BJ (cell line): ENCODE results near the gene HS1BP3. TPM values are rescaled to one million over a fixed set of nuclear protein-coding genes. Genes with fewer than 3 reads are reported as not detected.
A peak's percentile ranks its signal among the peaks of the same experiment; 100 is the strongest.

ENCODE experiments used
- CTCF ChIA-PET: fragments of 350-600 bp; formaldehyde crosslinking; extraction: SDS; loops from one replicate; lab custom pipeline; 2021; ENCODE audit warnings: antibody characterized with exemption, inconsistent platforms; lab: Yijun Ruan, JAX
- POLR2A ChIA-PET: fragments of 300-600 bp; sonication (Branson Sonifier 250); formaldehyde crosslinking; extraction: SDS; loops from one replicate; lab custom pipeline; 2021; ENCODE audit warnings: antibody characterized with exemption; lab: Charles Lee
- DNase-seq: peaks from one replicate; pipeline ENCODE4 v3.0.0-alpha.2; 2011; ENCODE audit warnings: low read depth
- H3K27me3 ChIP-seq: 2 replicates; pipeline ENCODE4 v1.6.0; 2011; ENCODE audit warnings: low read length; ENCODE audit not compliant: control insufficient read depth, insufficient read depth
- H3K36me3 ChIP-seq: 2 replicates; pipeline ENCODE4 v1.5.1; 2011; ENCODE audit warnings: low read length; ENCODE audit not compliant: control insufficient read depth, insufficient read depth
- H3K4me3 ChIP-seq: 2 replicates; pipeline ENCODE4 v1.5.1; 2011; ENCODE audit warnings: low read depth, mild to moderate bottlenecking, control low read depth, low read length
- CTCF ChIP-seq: IDR thresholded peaks from 2 replicates; pipeline ENCODE4 v1.5.1; 2011; ENCODE audit warnings: low read depth, mild to moderate bottlenecking, control low read depth, inconsistent platforms, low read length, moderate library complexity; ENCODE audit not compliant: insufficient read depth
- polyA plus RNA-seq: library from polyadenylated mRNA; depleted of rRNA; stranded (reverse); fragments of >200 nt; gene quantifications from 2 replicates; pipeline ENCODE4 v1.2.3, GENCODE V29; 2011

HS1BP3 gene
- polyA plus RNA-seq, 1 experiment, result 13.6 TPM

- Histone ChIP-seq H3K27me3 (no peaks in the 10 kb centered on the region), H3K4me3 (no peak overlapping the region), H3K36me3 (peaks cover 7% of the 10 kb centered on the region)
- no peak for TF ChIP-seq CTCF
- POLR2A ChIA-PET, result no interaction called here
- no peak for DNase-seq
- CTCF ChIA-PET, result interaction anchor here (3.1 kb wide), 1 partner anchor 15 kb away, joined by 14 read pairs; no protein-coding TSS in a partner anchor
Observed at GRCh38 chr2:20619624-20620024, 31.3 kb downstream of the HS1BP3 start.

GRCh38 chr2:20618886-20619521 is 31.9 kb downstream of the HS1BP3 start:
- DNase-seq, result no peak
- TF ChIP-seq CTCF, result no peak
- Histone ChIP-seq H3K27me3 (no peaks in the 10 kb centered on the region), H3K36me3 (peaks cover 7% of the 10 kb centered on the region), H3K4me3 (no peak overlapping the region)
- ChIA-PET POLR2A (no interaction called here), CTCF (interaction anchor here (1.4 to 3.1 kb wide), 6 partner anchors 10 to 175 kb away, joined by 3 to 14 read pairs (median 8); no protein-coding TSS in a partner anchor)

- ChIA-PET POLR2A (interaction anchor here (0.8 to 1.2 kb wide), 2 partner anchors 13 to 172 kb away, joined by 4 to 7 read pairs; partner anchors contain the start of gene RHOB), CTCF (interaction anchor here (1.0 to 2.3 kb wide), 13 partner anchors 9 to 207 kb away, joined by 3 to 12 read pairs (median 5); partner anchors contain the start of gene RHOB)
- H3K27me3 ChIP-seq, result no peaks in the 10 kb centered on the region
- TF ChIP-seq CTCF, result no peak
- peaks cover 6% of the 10 kb centered on the region for H3K36me3 ChIP-seq
- H3K4me3 ChIP-seq, result no peak overlapping the region
- no peak for DNase-seq
Observed at GRCh38 chr2:20618468-20618885, 32.4 kb downstream of the HS1BP3 start.

GRCh38 chr2:20617892-20618467 is 32.9 kb downstream of the HS1BP3 start:
- Histone ChIP-seq H3K27me3 (no peaks in the 10 kb centered on the region), H3K4me3 (no peak overlapping the region), H3K36me3 (peaks cover 4% of the 10 kb centered on the region)
- ChIA-PET CTCF (interaction anchor here (1.0 to 2.3 kb wide), 15 partner anchors 9 to 237 kb away, joined by 3 to 12 read pairs (median 4); partner anchors contain the start of gene RHOB), POLR2A (interaction anchor here (0.7 to 1.2 kb wide), 3 partner anchors 13 to 171 kb away, joined by 3 to 7 read pairs (median 4); partner anchors contain the start of gene RHOB)
- DNase-seq, result peak; percentile 90
- TF ChIP-seq CTCF, result peak; percentile 58

DNA sequence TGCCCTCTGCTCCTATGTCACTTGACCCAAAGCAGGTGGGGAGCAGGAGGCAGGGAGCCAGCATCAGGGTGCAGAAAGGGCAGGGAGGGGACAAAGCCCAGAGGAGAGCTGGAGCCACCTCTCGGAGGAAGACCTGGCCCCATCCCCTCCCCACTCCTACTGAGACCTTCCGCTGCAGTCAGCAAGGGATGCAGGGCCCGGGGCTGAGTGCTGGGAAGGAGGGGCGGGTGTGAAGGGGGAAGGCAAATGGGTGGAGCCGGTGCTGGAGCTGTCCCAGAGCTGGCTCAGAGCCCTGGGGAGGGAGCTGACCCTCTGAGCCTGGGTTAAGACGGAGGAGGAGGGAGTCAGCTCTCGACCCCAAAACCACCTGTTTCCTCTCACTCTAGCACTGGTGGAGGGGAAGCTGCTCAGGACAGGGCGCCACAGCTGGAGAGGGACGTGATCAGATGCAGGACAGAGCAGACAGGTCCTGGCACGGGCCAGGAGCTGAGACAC is 33.8 kb downstream of the HS1BP3 start:
- TF ChIP-seq CTCF, result no peak
- ChIA-PET CTCF (interaction anchor here (1.0 to 2.3 kb wide), 11 partner anchors 11 to 236 kb away, joined by 3 to 12 read pairs (median 5); partner anchors contain the start of gene RHOB), POLR2A (interaction anchor here (0.7 kb wide), 1 partner anchor 165 kb away, joined by 3 read pairs; no protein-coding TSS in a partner anchor)
- Histone ChIP-seq H3K27me3 (no peaks in the 10 kb centered on the region), H3K36me3 (peaks cover 2% of the 10 kb centered on the region), H3K4me3 (no peak overlapping the region)
- DNase-seq, result no peak
